ENCODE measurements around the gene VWA1.

VWA1 gene

DNA sequence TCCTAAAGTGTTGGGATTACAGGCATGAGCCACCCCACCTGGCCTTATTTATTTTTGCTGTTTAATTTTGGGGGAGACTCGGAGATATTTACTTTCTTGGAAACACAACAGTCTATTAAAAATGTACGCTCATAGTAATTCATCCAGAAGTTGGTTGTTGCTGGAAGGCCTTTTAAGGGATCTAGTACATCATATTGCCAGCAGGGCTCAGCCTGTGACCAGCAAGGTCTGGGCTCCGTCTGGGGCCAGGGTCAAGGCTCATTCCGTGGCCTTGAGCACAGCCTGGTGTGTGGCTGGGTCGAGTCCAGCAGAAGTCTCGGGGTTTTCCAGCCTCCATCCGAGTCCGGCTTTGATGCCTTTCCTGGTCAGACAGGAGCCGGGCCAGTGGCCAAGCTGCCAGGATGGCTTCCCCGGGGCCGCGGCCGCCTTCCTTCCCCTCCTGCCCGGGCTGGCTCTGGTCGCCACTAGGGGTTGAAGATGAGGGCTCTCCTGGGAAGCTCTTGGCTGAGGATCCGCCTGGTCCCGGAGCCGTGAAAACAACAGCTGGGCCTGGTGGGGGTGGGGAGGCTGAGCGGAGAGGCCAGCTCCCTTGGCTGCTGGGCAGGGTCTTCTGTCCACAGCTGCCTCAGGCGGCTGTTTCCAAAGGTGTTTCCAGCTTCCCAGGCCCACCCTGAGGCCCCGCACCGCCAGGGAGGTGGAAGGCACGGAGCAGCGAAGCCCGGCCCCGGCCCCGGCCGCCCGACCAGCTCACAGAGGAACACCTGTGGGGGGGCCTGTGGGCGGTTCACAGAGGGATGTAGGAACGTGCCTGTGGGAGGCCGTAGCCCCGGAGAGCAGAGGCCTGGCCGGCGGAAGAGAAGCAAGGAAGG lies 5.1 kb upstream of the VWA1 start:
- DNase-seq (ENCODE audit: extremely low read depth, low read depth) = no peak
- H3K4me3 ChIP-seq (replicated peaks; ENCODE audit: low read depth, low read length) = no peak overlapping the region

DNA sequence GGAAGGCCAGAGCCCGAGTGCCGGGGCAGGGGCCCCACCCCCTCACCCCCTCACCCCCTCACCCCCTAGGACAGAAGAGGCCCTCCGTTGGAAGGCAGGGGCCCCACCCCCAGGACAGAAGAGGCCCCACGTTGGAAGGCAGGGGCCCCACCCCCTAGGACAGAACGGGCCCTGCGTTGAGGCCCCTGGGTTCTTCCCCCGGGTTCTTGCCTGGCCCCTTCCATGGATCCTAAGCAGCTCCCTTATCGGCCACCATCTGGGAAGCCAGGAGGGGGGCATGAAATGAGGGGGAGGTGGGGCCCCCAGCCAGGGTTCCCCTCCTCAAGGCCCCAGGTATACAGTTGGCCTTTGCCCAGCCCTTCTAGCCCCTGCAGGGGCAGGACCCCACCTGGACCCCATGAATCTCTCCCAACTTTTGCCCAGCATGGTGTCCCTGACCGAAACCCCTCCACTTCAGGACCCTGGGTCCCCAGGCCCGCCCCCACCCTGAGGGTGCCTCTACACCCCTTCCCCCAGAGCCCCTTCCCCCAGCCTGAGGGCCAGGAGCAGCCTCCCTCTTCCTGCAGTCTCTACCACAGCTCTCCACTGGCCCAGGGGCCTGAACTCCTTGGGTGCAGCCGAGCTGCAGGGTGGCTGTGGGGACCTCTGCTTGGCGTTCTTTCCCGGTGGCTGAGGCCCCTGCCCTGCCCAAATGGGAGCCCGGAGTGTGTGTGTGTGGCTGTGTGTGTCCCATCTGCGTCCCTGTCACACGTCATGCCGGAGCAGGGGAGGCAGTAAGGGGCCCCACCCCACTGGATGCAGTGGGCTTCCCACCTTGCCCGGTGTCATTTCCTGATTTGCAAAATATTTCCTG lies 4.3 kb upstream of the VWA1 start:
- no peak for DNase-seq (ENCODE audit: extremely low read depth, low read depth)
- TF ChIP-seq CTCF (IDR thresholded peaks at IDR 0.05; ENCODE audit: low read depth, low read length, missing control alignments) = no peak
- no peak overlapping the region for H3K4me3 ChIP-seq (replicated peaks; ENCODE audit: low read depth, low read length)

More for the DNA sequence above, 5.1 kb upstream of the VWA1 start:
- TF ChIP-seq CTCF (IDR thresholded peaks at IDR 0.05; ENCODE audit: low read depth, low read length, missing control alignments) = no peak

- no peak for DNase-seq (ENCODE audit: extremely low read depth, low read depth)
- no peak for TF ChIP-seq CTCF (IDR thresholded peaks at IDR 0.05; ENCODE audit: low read depth, low read length, missing control alignments)
- H3K4me3 ChIP-seq (replicated peaks; ENCODE audit: low read depth, low read length) = no peak overlapping the region
Observed at GRCh38 chr1:1431845-1432273, 3.6 kb upstream of the VWA1 start.

DNA sequence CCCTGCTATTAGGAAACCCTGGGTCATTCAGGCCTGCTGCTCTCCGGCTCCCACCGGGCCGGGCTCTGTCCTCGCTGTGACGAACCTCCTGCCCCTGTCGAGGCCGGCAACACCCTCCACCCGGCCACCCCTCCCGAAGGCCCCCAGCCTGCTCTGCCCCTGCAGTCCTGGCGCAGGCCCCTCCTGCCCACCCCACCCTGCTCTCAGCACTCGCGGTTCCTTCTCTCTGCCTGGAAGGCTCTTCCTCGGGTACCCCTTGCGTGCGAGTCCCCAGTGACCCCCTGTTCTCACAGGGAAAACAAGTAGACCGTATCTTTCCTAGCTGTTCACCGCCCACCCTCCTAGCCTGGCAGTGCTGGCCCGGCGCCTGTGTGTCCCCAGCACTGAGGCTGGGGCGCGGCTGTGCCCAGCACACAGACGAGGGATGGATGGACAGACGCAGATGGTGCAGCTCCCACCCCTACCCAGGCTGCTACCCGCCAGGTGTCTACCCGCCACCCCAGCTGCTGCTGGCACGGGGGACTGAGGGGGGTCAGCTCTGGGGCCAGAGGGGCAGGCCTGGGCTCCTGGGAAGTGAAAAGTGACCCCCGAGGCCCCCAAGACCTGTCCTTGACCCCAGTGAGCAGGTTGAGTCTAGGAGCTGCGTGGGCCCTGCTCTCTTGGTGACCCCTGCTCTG lies 3.1 kb upstream of the VWA1 start:
- DNase-seq (ENCODE audit: extremely low read depth, low read depth) = no peak
- no peak overlapping the region for H3K4me3 ChIP-seq (replicated peaks; ENCODE audit: low read depth, low read length)
- TF ChIP-seq CTCF (IDR thresholded peaks at IDR 0.05; ENCODE audit: low read depth, low read length, missing control alignments) = no peak

DNA sequence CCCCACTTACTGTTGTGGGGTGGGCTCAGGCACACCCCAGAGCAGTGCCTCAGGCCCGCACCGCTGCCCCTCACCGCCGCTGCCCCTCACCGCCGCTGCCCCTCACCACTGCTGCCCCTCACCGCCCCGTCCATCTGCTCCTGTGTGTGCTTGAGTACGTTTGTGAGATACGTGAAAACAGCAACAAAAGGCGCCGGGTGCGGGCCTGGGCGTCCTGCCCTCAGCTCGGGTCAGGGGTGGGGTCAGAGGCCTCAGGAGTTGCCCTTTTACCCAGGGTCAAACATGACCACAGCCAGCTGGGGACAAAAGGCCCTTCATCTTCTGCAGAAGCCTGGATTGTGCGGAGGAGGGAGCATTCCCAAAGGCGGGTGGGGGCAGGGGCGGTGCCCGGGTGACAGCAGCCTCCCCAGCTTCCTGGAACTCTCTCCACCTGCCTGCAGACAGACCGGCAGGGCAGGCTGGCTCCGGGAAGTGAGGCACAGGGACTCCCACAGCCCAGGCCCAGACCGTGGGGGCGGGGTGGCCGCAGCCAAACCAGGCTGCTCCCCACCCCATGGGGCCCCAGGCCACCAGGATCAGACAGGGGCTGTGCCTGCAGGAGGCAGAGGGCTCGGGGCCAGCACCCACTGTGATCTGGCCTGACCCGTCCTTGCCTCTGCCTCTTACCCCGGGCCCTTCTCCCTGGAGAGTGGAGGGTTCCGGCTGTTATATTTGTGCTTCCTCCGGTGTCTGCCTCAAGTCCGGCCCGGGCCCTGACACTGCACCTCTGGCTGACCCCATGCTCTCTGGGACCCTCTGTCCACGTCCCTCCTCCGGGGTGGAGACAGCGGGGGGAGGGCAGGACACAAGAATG lies 2.3 kb upstream of the VWA1 start:
- no peak for DNase-seq (ENCODE audit: extremely low read depth, low read depth)
- no peak for TF ChIP-seq CTCF (IDR thresholded peaks at IDR 0.05; ENCODE audit: low read depth, low read length, missing control alignments)
- H3K4me3 ChIP-seq (replicated peaks; ENCODE audit: low read depth, low read length) = no peak overlapping the region

DNA sequence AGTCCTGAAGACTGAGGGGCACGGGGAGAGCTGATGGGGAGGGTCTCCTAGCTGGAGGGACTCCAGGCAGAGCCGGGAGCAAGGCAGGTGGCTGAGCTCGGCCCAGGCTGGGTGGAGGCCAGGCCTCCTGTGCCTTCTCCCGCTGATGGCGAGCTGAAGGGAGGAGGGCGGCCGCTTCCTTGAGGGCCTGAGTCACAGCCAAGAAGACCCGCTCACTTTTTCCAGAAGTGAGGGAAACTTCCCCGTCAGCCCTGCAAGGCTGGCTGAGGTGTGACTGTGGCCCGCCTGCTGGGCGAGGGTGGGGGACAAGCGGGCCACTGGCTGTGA lies 1.7 kb upstream of the VWA1 start:
- TF ChIP-seq CTCF (IDR thresholded peaks at IDR 0.05; ENCODE audit: low read depth, low read length, missing control alignments) = no peak
- H3K4me3 ChIP-seq (replicated peaks; ENCODE audit: low read depth, low read length) = no peak overlapping the region
- DNase-seq (ENCODE audit: extremely low read depth, low read depth) = no peak
